HepG2 (cell line): ENCODE data around the gene TMEM121. TPM values are rescaled to one million over a fixed set of nuclear protein-coding genes. Genes with fewer than 3 reads are reported as not detected.

Experiments
- ASH2L ChIP-seq: fragments of 300-600, 200-600 bp; sonication (generic); IDR thresholded peaks from 2 replicates; pipeline ENCODE4 v1.7.0; 2017; ENCODE audit warnings: low read depth, mild to moderate bottlenecking, moderate library complexity, mixed read lengths, low read length; ENCODE audit not compliant: insufficient read length
- ATF7 ChIP-seq, 2 experiments: fragments of 450-650 bp in 1 of 2; sonication (generic) in 1 of 2; formaldehyde crosslinking in 1 of 2; IDR thresholded peaks; 2 replicates each; pipeline versions ENCODE4 v1.4.0 to v1.6.1; 2016 to 2020; ENCODE audit warnings: antibody characterized with exemption in 1 of 2, mild to moderate bottlenecking in 1 of 2, missing genetic modification reagents in 1 of 2
- BCL6 ChIP-seq: IDR thresholded peaks from 2 replicates; pipeline ENCODE4 v1.6.1; 2016; ENCODE audit warnings: missing genetic modification reagents, missing compliant biosample characterization
- DPF2 ChIP-seq: sonication (generic); formaldehyde crosslinking; IDR thresholded peaks from 2 replicates; pipeline ENCODE4 v1.4.0; 2020; ENCODE audit warnings: mild to moderate bottlenecking, low read depth, missing genetic modification reagents, borderline replicate concordance
- ELF3 ChIP-seq: IDR thresholded peaks from 2 replicates; pipeline ENCODE4 v1.6.1; 2016; ENCODE audit warnings: missing genetic modification reagents, missing compliant biosample characterization
- KMT2B ChIP-seq: IDR thresholded peaks from 2 replicates; pipeline ENCODE4 v1.6.1; 2016; ENCODE audit warnings: missing genetic modification reagents, missing compliant biosample characterization
- MED8 ChIP-seq: sonication (generic); formaldehyde crosslinking; IDR thresholded peaks from 2 replicates; pipeline ENCODE4 v1.8.1; 2023; ENCODE audit warnings: mild to moderate bottlenecking, missing genetic modification reagents; ENCODE audit not compliant: insufficient replicate concordance
- NFE2L1 ChIP-seq: sonication (generic); formaldehyde crosslinking; IDR thresholded peaks from 2 replicates; pipeline ENCODE4 v1.4.0; 2020; ENCODE audit warnings: missing genetic modification reagents, mild to moderate bottlenecking, borderline replicate concordance
- NFKBIZ ChIP-seq: IDR thresholded peaks from 2 replicates; pipeline ENCODE4 v1.6.1; 2018; ENCODE audit warnings: missing genetic modification reagents, missing compliant biosample characterization
- NONO ChIP-seq, 2 experiments: fragments of 450-650 bp in 1 of 2; sonication (generic) in 1 of 2; formaldehyde crosslinking in 1 of 2; IDR thresholded peaks in 1 of 2; conservative IDR thresholded peaks in 1 of 2; 2 replicates each; pipeline versions ENCODE4 v1.6.1 to v1.8.0; 2017 to 2022; ENCODE audit warnings: mild to moderate bottlenecking in 1 of 2, missing genetic modification reagents in 1 of 2, moderate library complexity in 1 of 2
- WIZ ChIP-seq: sonication (generic); formaldehyde crosslinking; IDR thresholded peaks from 2 replicates; pipeline ENCODE4 v1.5.1; 2020; ENCODE audit warnings: mild to moderate bottlenecking, missing genetic modification reagents
- ZNF224 ChIP-seq: sonication (generic); formaldehyde crosslinking; IDR thresholded peaks from 2 replicates; pipeline ENCODE4 v1.5.0; 2020; ENCODE audit warnings: mild to moderate bottlenecking, missing genetic modification reagents
- ZNF30 ChIP-seq: sonication (generic); formaldehyde crosslinking; IDR thresholded peaks from 2 replicates; pipeline ENCODE4 v1.5.0; 2020; ENCODE audit warnings: mild to moderate bottlenecking, missing genetic modification reagents
- ZNF746 ChIP-seq: sonication (generic); formaldehyde crosslinking; IDR thresholded peaks from 2 replicates; pipeline ENCODE4 v1.8.0; 2022; ENCODE audit warnings: mild to moderate bottlenecking, missing genetic modification reagents
- ZNF83 ChIP-seq: sonication (generic); formaldehyde crosslinking; IDR thresholded peaks from 2 replicates; pipeline ENCODE4 v1.4.0; 2020; ENCODE audit warnings: missing genetic modification reagents, mild to moderate bottlenecking, borderline replicate concordance
- polyA plus RNA-seq, 8 experiments: library from polyadenylated mRNA; depleted of rRNA in 3 of 8; stranded (reverse) in 7 of 8; unstranded in 1 of 8; fragments of >200 nt; fragmentation: Illumina TruSeq in 4 of 8; extraction: Trizol in 4 of 8; gene quantifications; 2 replicates each; pipeline versions ENCODE4 v1.2.1 to v1.2.3, GENCODE V29; 2011 to 2016; ENCODE audit warnings: low read depth in 4 of 8, missing spikeins in 1 of 8, mixed read lengths in 1 of 8; ENCODE audit not compliant: insufficient read depth in 1 of 8
- total RNA-seq, 5 experiments: library from RNA; depleted of rRNA; stranded (reverse); fragments of >200 nt; fragmentation: Illumina TruSeq; extraction: Trizol; gene quantifications; 2 replicates each; pipeline ENCODE4 v1.2.3, GENCODE V29; 2016; ENCODE audit warnings: low read depth in 1 of 5
- TF ChIP-seq, protein P1 (sequence below): sonication (generic); formaldehyde crosslinking; IDR thresholded peaks from 2 replicates; pipeline ENCODE4 v1.5.0; 2020; ENCODE audit warnings: missing genetic modification reagents, mild to moderate bottlenecking, borderline replicate concordance
- TF ChIP-seq, protein P2 (sequence below): sonication (generic); formaldehyde crosslinking; IDR thresholded peaks from 2 replicates; pipeline ENCODE4 v1.5.1; 2020; ENCODE audit warnings: mild to moderate bottlenecking, missing genetic modification reagents
- TF ChIP-seq, protein P3 (sequence below): IDR thresholded peaks from 2 replicates; pipeline ENCODE4 v1.6.1; 2016; ENCODE audit warnings: missing genetic modification reagents, missing compliant biosample characterization
- TF ChIP-seq, protein P4 (sequence below): conservative IDR thresholded peaks from 2 replicates; pipeline ENCODE4 v1.6.1; 2018; ENCODE audit warnings: missing genetic modification reagents
- TF ChIP-seq, protein P5 (sequence below): sonication (generic); formaldehyde crosslinking; IDR thresholded peaks from 2 replicates; pipeline ENCODE4 v1.4.0; 2020; ENCODE audit warnings: mild to moderate bottlenecking, missing genetic modification reagents

TMEM121 gene
- total and polyA plus RNA-seq, 2 of the 13 experiments (the other 11 are each of a cell fraction or from before 2014, with no cell fraction given), result 6.6 to 19.0 TPM

DNA sequence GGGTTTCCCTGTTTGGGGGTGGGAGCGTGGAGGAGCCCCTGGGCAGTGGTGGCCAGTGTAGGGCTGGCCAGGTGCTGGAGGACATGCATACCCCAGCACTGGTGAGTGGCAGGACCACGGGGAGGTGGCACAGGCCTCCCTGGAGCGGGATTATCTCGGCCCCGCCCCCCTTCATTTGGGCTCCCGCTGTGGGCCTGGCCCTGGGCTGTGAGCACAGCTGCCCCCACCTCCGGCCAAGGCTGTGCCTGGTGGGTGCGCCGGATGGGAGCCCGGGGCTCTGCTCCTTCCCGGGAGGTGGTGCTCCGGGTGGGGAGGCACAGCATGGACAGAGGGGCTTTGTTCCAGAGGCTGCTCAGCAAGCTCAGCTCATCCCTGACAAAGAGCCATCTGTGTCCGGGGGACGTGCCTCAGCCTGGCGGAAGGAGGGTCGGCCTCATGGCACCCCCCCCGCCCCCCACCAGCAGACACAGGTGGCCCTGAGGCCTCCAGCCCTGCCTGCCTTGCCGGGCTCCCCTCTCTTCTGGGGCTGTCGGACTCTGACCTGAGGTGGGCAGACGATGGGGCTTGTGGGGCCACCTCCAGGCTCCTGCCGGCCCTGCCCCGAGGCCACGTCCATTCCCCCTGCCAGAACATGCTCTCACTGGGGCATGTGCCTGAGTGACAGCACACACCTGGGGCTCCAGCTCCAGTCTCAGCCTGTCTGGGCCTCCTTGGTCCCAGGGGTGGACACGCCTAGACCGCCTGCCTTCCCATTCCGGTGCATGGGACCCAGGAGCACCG lies 26.9 kb upstream of the TMEM121 start (continued):
- TF ChIP-seq, protein P1, sequence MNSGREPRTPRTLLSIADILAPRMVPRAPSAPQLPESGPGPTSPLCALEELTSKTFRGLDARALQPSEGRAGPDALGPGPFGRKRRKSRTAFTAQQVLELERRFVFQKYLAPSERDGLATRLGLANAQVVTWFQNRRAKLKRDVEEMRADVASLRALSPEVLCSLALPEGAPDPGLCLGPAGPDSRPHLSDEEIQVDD (CRISPR knock-in tag), result no peak; the same call in 1 of the 2 replicates
- TF ChIP-seq BCL6 (CRISPR knock-in tag) (peak; percentile 24; the same call in 1 of the 2 replicates), MED8 (peak; percentile 94), NFKBIZ (CRISPR knock-in tag) (0 out of 2 replicates have a peak, but pooled peaks have one; percentile 23), NONO (IDR thresholded peaks at IDR 0.05) (no peak), NONO (CRISPR knock-in tag; conservative IDR thresholded peaks at IDR 0.05) (peak; percentile 88), ZNF224 (CRISPR knock-in tag) (peak; percentile 48; the same call in 1 of the 2 replicates), WIZ (0 out of 2 replicates have a peak, but pooled peaks have one; percentile 34), KMT2B (CRISPR knock-in tag) (0 out of 2 replicates have a peak, but pooled peaks have one; percentile 23), NFE2L1 (CRISPR knock-in tag) (0 out of 2 replicates have a peak, but pooled peaks have one; percentile 42), ATF7 (IDR thresholded peaks at IDR 0.05) (no peak), ATF7 (CRISPR knock-in tag; IDR thresholded peaks at IDR 0.05) (0 out of 2 replicates have a peak, but pooled peaks have one; percentile 24), ZNF746 (CRISPR knock-in tag) (peak; percentile 99), ASH2L (peak; percentile 56), ZNF83 (peak; percentile 37; the same call in 1 of the 2 replicates), ELF3 (CRISPR knock-in tag) (peak; percentile 87), DPF2 (CRISPR knock-in tag) (peak; percentile 81), ZNF30 (CRISPR knock-in tag) (no peak)
- TF ChIP-seq, protein P2, sequence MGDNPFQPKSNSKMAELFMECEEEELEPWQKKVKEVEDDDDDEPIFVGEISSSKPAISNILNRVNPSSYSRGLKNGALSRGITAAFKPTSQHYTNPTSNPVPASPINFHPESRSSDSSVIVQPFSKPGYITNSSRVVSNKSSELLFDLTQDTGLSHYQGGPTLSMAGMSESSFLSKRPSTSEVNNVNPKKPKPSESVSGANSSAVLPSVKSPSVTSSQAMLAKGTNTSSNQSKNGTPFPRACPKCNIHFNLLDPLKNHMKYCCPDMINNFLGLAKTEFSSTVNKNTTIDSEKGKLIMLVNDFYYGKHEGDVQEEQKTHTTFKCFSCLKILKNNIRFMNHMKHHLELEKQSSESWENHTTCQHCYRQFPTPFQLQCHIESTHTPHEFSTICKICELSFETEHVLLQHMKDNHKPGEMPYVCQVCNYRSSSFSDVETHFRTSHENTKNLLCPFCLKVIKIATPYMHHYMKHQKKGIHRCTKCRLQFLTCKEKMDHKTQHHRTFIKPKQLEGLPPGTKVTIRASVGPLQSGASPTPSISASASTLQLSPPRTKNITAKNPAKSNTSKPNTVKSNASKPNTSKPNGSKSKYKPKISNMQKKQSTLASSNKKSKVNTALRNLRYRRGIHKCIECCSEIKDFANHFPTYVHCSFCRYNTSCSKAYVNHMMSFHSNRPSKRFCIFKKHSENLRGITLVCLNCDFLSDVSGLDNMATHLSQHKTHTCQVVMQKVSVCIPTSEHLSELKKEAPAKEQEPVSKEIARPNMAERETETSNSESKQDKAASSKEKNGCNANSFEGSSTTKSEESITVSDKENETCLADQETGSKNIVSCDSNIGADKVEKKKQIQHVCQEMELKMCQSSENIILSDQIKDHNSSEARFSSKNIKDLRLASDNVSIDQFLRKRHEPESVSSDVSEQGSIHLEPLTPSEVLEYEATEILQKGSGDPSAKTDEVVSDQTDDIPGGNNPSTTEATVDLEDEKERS (CRISPR knock-in tag), result peak; percentile 23; the same call in 1 of the 2 replicates
- TF ChIP-seq, protein P3, sequence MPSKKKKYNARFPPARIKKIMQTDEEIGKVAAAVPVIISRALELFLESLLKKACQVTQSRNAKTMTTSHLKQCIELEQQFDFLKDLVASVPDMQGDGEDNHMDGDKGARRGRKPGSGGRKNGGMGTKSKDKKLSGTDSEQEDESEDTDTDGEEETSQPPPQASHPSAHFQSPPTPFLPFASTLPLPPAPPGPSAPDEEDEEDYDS (CRISPR knock-in tag), result peak; percentile 54
- TF ChIP-seq, protein P4, sequence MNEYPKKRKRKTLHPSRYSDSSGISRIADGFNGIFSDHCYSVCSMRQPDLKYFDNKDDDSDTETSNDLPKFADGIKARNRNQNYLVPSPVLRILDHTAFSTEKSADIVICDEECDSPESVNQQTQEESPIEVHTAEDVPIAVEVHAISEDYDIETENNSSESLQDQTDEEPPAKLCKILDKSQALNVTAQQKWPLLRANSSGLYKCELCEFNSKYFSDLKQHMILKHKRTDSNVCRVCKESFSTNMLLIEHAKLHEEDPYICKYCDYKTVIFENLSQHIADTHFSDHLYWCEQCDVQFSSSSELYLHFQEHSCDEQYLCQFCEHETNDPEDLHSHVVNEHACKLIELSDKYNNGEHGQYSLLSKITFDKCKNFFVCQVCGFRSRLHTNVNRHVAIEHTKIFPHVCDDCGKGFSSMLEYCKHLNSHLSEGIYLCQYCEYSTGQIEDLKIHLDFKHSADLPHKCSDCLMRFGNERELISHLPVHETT (CRISPR knock-in tag), result 0 out of 2 replicates have a peak, but pooled peaks have one; percentile 26
- TF ChIP-seq, protein P5, sequence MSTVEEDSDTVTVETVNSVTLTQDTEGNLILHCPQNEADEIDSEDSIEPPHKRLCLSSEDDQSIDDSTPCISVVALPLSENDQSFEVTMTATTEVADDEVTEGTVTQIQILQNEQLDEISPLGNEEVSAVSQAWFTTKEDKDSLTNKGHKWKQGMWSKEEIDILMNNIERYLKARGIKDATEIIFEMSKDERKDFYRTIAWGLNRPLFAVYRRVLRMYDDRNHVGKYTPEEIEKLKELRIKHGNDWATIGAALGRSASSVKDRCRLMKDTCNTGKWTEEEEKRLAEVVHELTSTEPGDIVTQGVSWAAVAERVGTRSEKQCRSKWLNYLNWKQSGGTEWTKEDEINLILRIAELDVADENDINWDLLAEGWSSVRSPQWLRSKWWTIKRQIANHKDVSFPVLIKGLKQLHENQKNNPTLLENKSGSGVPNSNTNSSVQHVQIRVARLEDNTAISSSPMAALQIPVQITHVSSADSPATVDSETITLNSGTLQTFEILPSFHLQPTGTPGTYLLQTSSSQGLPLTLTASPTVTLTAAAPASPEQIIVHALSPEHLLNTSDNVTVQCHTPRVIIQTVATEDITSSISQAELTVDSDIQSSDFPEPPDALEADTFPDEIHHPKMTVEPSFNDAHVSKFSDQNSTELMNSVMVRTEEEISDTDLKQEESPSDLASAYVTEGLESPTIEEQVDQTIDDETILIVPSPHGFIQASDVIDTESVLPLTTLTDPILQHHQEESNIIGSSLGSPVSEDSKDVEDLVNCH, result no peak
